CD14-positive monocyte (primary cell): ENCODE data around the gene RFX2. TPM values are rescaled to one million over a fixed set of nuclear protein-coding genes. Genes with fewer than 3 reads are reported as not detected.
A peak's percentile ranks its signal among the peaks of the same experiment; 100 is the strongest.

Source experiments
- DNase-seq, 3 donors: peaks; one replicate each; pipeline ENCODE4 v3.0.0-alpha.2; 2011 to 2022
- H2AFZ ChIP-seq: 2 replicates; pipeline ENCODE4 v1.6.0; 2012; ENCODE audit warnings: mild to moderate bottlenecking, low read depth, low read length, inconsistent platforms; ENCODE audit not compliant: insufficient read depth, poor library complexity, severe bottlenecking
- H3K27ac ChIP-seq, 2 donors: 1 replicate in 1 of 2; 2 replicates in 1 of 2; pipeline ENCODE4 v1.5.1; 2012 to 2013; ENCODE audit warnings: low read length in 2 of 2, control low read depth in 1 of 2, inconsistent platforms in 1 of 2, low read depth in 1 of 2, mild to moderate bottlenecking in 1 of 2
- H3K27me3 ChIP-seq, 2 donors: one replicate each; pipeline versions ENCODE4 v1.6.0 to v1.6.1; 2011 to 2013; ENCODE audit warnings: low read length in 2 of 2; ENCODE audit not compliant: control insufficient read depth in 2 of 2, insufficient read depth in 2 of 2
- H3K36me3 ChIP-seq, 2 donors: replicated peaks in 1 of 2; 1 replicate in 1 of 2; 2 replicates in 1 of 2; pipeline versions ENCODE4 v1.5.1 to v1.6.1; 2012 to 2013; ENCODE audit warnings: low read length in 2 of 2, control low read depth in 1 of 2, inconsistent platforms in 1 of 2, mild to moderate bottlenecking in 1 of 2; ENCODE audit not compliant: insufficient read depth in 2 of 2, control insufficient read depth in 1 of 2
- H3K4me1 ChIP-seq, 2 donors: 1 replicate in 1 of 2; 2 replicates in 1 of 2; pipeline versions ENCODE4 v1.5.1 to v1.6.1; 2012 to 2013; ENCODE audit warnings: low read length in 2 of 2, control low read depth in 1 of 2, inconsistent platforms in 1 of 2, mild to moderate bottlenecking in 1 of 2, moderate library complexity in 1 of 2; ENCODE audit not compliant: insufficient read depth in 2 of 2, control insufficient read depth in 1 of 2
- H3K4me2 ChIP-seq: replicated peaks from 2 replicates; pipeline ENCODE3; 2012; ENCODE audit warnings: low read length, moderate library complexity, mild to moderate bottlenecking; ENCODE audit not compliant: poor library complexity, severe bottlenecking; ENCODE audit errors: extremely low read depth
- H3K4me3 ChIP-seq, 3 experiments: fragments of 200-600 bp in 1 of 3; sonication (generic) in 1 of 3; replicated peaks in 1 of 3; 1 replicate in 2 of 3; 2 replicates in 1 of 3; pipeline ENCODE4 v1.5.1; 2011 to 2013; ENCODE audit warnings: low read length in 3 of 3, mild to moderate bottlenecking in 3 of 3, control low read depth in 2 of 3, low read depth in 2 of 3, inconsistent platforms in 1 of 3, moderate library complexity in 1 of 3
- H3K79me2 ChIP-seq: 2 replicates; pipeline ENCODE4 v1.6.0; 2012; ENCODE audit warnings: mild to moderate bottlenecking, control low read depth, inconsistent platforms, low read length, moderate library complexity; ENCODE audit not compliant: insufficient read depth
- H3K9ac ChIP-seq: 2 replicates; pipeline ENCODE4 v1.6.0; 2017; ENCODE audit warnings: low read length, mild to moderate bottlenecking; ENCODE audit not compliant: insufficient read depth, poor library complexity, severe bottlenecking
- H3K9me3 ChIP-seq, 2 donors: replicated peaks in 1 of 2; 1 replicate in 1 of 2; 2 replicates in 1 of 2; pipeline versions ENCODE4 v1.5.1 to v1.6.1; 2012 to 2013; ENCODE audit warnings: low read length in 2 of 2, control low read depth in 1 of 2; ENCODE audit not compliant: control insufficient read depth in 1 of 2, insufficient read depth in 1 of 2
- H4K20me1 ChIP-seq: 2 replicates; pipeline ENCODE4 v1.6.0; 2012; ENCODE audit warnings: mild to moderate bottlenecking, low read length, control low read depth, moderate library complexity; ENCODE audit not compliant: insufficient read depth
- H3K27ac Mint-ChIP-seq, 7 donors: one replicate each; pipeline ENCODE4 v1.8.0; 2020; ENCODE audit warnings: mild to moderate bottlenecking in 7 of 7, mixed read lengths in 7 of 7, moderate library complexity in 6 of 7, inconsistent platforms in 2 of 7
- H3K27me3 Mint-ChIP-seq, 3 donors: one replicate each; pipeline ENCODE4 v1.8.0; 2021 to 2022; ENCODE audit warnings: low read depth in 3 of 3, mild to moderate bottlenecking in 3 of 3, mixed read lengths in 3 of 3, moderate library complexity in 3 of 3, inconsistent platforms in 1 of 3
- H3K36me3 Mint-ChIP-seq, 2 donors: one replicate each; pipeline ENCODE4 v1.8.0; 2020; ENCODE audit warnings: mixed read lengths in 2 of 2, inconsistent platforms in 1 of 2, mild to moderate bottlenecking in 1 of 2
- H3K4me1 Mint-ChIP-seq: one replicate; pipeline ENCODE4 v1.8.0; 2020; ENCODE audit warnings: mild to moderate bottlenecking, mixed read lengths
- H3K4me3 Mint-ChIP-seq, 2 donors: one replicate each; pipeline ENCODE4 v1.8.0; 2020; ENCODE audit warnings: mild to moderate bottlenecking in 2 of 2, mixed read lengths in 2 of 2, moderate library complexity in 1 of 2
- H3K9me3 Mint-ChIP-seq, 7 donors: one replicate each; pipeline ENCODE4 v1.8.0; 2020 to 2022; ENCODE audit warnings: mixed read lengths in 7 of 7, mild to moderate bottlenecking in 6 of 7, moderate library complexity in 6 of 7, inconsistent platforms in 2 of 7
- WGBS: methylation state at CpG from one replicate; pipeline ENCODE4 v1.1.5; 2013; ENCODE audit warnings: missing lambda C conversion rate; ENCODE audit not compliant: insufficient coverage; 5-methylcytosine and 5-hydroxymethylcytosine counted together
- intact Hi-C, 2 donors: fragments of 100-400 bp; cut with micrococcal nuclease; formaldehyde crosslinking; loops; one replicate each; pipeline versions ENCODE4 v1.15.0 to v1.15.1; 2023
- polyA plus RNA-seq, 3 donors: library from polyadenylated mRNA; depleted of rRNA in 1 of 3; unstranded in 2 of 3; stranded (reverse) in 1 of 3; fragments of 300-500 nt in 2 of 3; fragments of >200 nt in 1 of 3; fragmentation: Illumina TruSeq in 2 of 3; gene quantifications; 1 replicate in 2 of 3; 2 replicates in 1 of 3; pipeline ENCODE4 v1.2.3, GENCODE V29; 2012 to 2021
- TF ChIP-seq, protein P1 (sequence below): fragments of 200-600 bp; IDR thresholded peaks from one replicate; pipeline ENCODE4 v1.8.0; 2022; ENCODE audit warnings: antibody characterized with exemption, mild to moderate bottlenecking

The RFX2 gene
- polyA plus RNA-seq, 3 donors = 5.7 to 12.9 (median 8.7) TPM

DNA sequence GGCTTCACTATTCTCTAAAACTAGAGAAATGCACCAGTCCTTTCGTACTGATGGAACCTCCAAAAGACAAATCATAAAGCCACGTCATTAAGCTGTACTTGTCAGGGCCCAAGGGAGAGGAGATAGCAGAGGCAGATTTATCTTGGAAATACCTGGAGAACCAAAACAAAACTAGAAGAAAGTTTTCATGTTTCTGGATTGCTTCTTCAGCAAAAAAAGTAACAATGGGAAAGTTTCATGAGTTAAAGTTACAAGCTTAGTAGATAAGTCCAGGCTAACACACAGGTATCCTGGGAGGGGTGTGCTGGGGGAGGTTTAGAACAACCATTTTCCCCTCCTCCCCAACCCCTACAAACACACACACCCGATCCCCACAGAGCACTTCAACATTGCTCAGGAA lies 154.0 kb downstream of the RFX2 start:
- Histone ChIP-seq H3K27me3 (no peaks in the 10 kb centered on the region), H4K20me1 (peaks cover 97% of the 10 kb centered on the region), H3K9me3 (no peaks in the 10 kb centered on the region), H3K4me3 (no peak overlapping the region), H3K36me3 (peaks cover 3 to 37% of the 10 kb centered on the region in 2 donors), H3K4me2 (no peak overlapping the region), H3K9ac (no peak overlapping the region), H3K79me2 (peaks cover 100% of the 10 kb centered on the region), H3K27ac (no peak overlapping the region), H3K4me1 (peaks cover 33 to 35% of the 10 kb centered on the region in 2 donors), H2AFZ (no peak overlapping the region)
- Mint-ChIP-seq H3K27ac (peak overlapping the region in 2 of 7 donors; percentile 19 to 47), H3K4me1 (peaks cover 50% of the 10 kb centered on the region), H3K27me3 (peaks cover 0 to 6% (median 0%) of the 10 kb centered on the region in 3 donors), H3K36me3 (peaks cover 16 to 21% of the 10 kb centered on the region in 2 donors), H3K9me3 (no peaks in the 10 kb centered on the region), H3K4me3 (no peak overlapping the region)
- TF ChIP-seq, protein P1, sequence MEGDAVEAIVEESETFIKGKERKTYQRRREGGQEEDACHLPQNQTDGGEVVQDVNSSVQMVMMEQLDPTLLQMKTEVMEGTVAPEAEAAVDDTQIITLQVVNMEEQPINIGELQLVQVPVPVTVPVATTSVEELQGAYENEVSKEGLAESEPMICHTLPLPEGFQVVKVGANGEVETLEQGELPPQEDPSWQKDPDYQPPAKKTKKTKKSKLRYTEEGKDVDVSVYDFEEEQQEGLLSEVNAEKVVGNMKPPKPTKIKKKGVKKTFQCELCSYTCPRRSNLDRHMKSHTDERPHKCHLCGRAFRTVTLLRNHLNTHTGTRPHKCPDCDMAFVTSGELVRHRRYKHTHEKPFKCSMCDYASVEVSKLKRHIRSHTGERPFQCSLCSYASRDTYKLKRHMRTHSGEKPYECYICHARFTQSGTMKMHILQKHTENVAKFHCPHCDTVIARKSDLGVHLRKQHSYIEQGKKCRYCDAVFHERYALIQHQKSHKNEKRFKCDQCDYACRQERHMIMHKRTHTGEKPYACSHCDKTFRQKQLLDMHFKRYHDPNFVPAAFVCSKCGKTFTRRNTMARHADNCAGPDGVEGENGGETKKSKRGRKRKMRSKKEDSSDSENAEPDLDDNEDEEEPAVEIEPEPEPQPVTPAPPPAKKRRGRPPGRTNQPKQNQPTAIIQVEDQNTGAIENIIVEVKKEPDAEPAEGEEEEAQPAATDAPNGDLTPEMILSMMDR = no peak
- DNase-seq = no peak
- intact Hi-C loops = no loop called here
- 80% methylated on average over 1 of the region's 3 CpGs for WGBS

DNA sequence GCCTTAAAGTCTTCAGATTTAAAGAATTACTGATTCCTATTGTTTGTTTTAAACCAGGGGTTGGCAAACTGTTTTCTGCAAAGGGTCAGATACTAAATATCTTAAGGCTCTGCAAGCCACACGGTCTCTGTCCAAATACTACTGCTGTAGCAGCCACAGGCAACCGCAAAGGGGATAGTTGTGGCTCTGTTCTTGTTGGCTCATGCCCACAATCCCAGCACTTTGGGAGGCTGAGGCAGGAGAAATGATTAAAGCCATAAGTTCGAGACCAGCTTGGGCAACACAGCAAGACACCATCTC lies 154.7 kb downstream of the RFX2 start:
- Mint-ChIP-seq H3K36me3 (peaks cover 17 to 22% of the 10 kb centered on the region in 2 donors), H3K4me1 (peaks cover 50% of the 10 kb centered on the region), H3K27ac (no peak overlapping the region), H3K4me3 (no peak overlapping the region), H3K27me3 (peaks cover 0 to 5% (median 0%) of the 10 kb centered on the region in 3 donors), H3K9me3 (no peaks in the 10 kb centered on the region)
- Histone ChIP-seq H3K9me3 (no peaks in the 10 kb centered on the region), H3K36me3 (peaks cover 3 to 37% of the 10 kb centered on the region in 2 donors), H3K4me1 (peaks cover 40% of the 10 kb centered on the region in 2 donors), H3K27me3 (no peaks in the 10 kb centered on the region), H3K4me3 (no peak overlapping the region), H2AFZ (no peak overlapping the region), H4K20me1 (peaks cover 98% of the 10 kb centered on the region), H3K79me2 (peaks cover 99% of the 10 kb centered on the region), H3K9ac (no peak overlapping the region), H3K4me2 (no peak overlapping the region), H3K27ac (no peak overlapping the region)
- intact Hi-C loops = no loop called here
- no peak for DNase-seq
- 100% methylated on average over 1 of the region's 3 CpGs for WGBS
- TF ChIP-seq, protein P1 = no peak
